HEK293 (cell line): ENCODE data around the gene CERKL.

ENCODE experiments used
- CTCF ChIA-PET: fragments of 350-600 bp; formaldehyde crosslinking; extraction: SDS; loops from one replicate; lab custom pipeline; 2021; ENCODE audit warnings: antibody characterized with exemption; lab: Yijun Ruan, JAX
- POLR2A ChIA-PET: fragments of 300-600 bp; formaldehyde crosslinking; extraction: SDS; loops from one replicate; lab custom pipeline; 2020; ENCODE audit warnings: antibody characterized with exemption, inconsistent platforms; lab: Yijun Ruan, JAX
- H3K27ac ChIP-seq: fragments of 200-500 bp; sonication (Bioruptor generic); 2 replicates; pipeline ENCODE4 v1.5.1; 2014; ENCODE audit warnings: low read depth, low read length, control low read depth, inconsistent platforms; ENCODE audit errors: extremely low read depth
- H3K36me3 ChIP-seq, 2 experiments: fragments of 200-500 bp in 1 of 2; sonication (Bioruptor generic) in 1 of 2; 1 replicate in 1 of 2; 2 replicates in 1 of 2; pipeline ENCODE4 v1.5.1; 2014 to 2017; ENCODE audit warnings: inconsistent platforms in 2 of 2, low read length in 2 of 2; ENCODE audit not compliant: control insufficient read depth in 2 of 2, insufficient read depth in 1 of 2
- H3K4me1 ChIP-seq: fragments of 200-500 bp; sonication (Bioruptor generic); 2 replicates; pipeline ENCODE4 v1.5.1; 2014; ENCODE audit warnings: mild to moderate bottlenecking, low read length, inconsistent platforms; ENCODE audit not compliant: control insufficient read depth, insufficient read depth
- H3K4me3 ChIP-seq: 2 replicates; pipeline ENCODE4 v1.5.1; 2011; ENCODE audit warnings: low read depth, mild to moderate bottlenecking, control low read depth, low read length, moderate library complexity
- H3K9me3 ChIP-seq: fragments of 200-500 bp; sonication (Bioruptor generic); 2 replicates; pipeline ENCODE4 v1.5.1; 2014; ENCODE audit warnings: low read depth, low read length, inconsistent platforms; ENCODE audit not compliant: control insufficient read depth, insufficient read depth
- EGR2 ChIP-seq: fragments of 450-650 bp; formaldehyde crosslinking; IDR thresholded peaks from 2 replicates; pipeline ENCODE4 v1.5.1; 2016; ENCODE audit warnings: low read depth, missing biosample characterization, missing genetic modification characterization
- GLI2 ChIP-seq: fragments of 450-650 bp; formaldehyde crosslinking; IDR thresholded peaks from 2 replicates; pipeline ENCODE4; 2017; ENCODE audit warnings: missing biosample characterization, missing genetic modification characterization, low read depth, borderline replicate concordance
- GLI4 ChIP-seq: fragments of 450-650 bp; formaldehyde crosslinking; IDR thresholded peaks from 2 replicates; pipeline ENCODE4 v1.5.1; 2016; ENCODE audit warnings: missing biosample characterization, missing genetic modification characterization
- HIC1 ChIP-seq: fragments of 450-650 bp; formaldehyde crosslinking; IDR thresholded peaks from 2 replicates; pipeline ENCODE4 v1.5.1; 2016; ENCODE audit warnings: missing biosample characterization, missing genetic modification characterization
- KLF16 ChIP-seq: fragments of 450-650 bp; formaldehyde crosslinking; IDR thresholded peaks from 2 replicates; pipeline ENCODE4 v1.5.1; 2017; ENCODE audit warnings: missing biosample characterization, missing genetic modification characterization
- MZF1 ChIP-seq: fragments of 450-650 bp; formaldehyde crosslinking; IDR thresholded peaks from 2 replicates; pipeline ENCODE4 v1.5.1; 2017; ENCODE audit warnings: missing biosample characterization, missing genetic modification characterization, borderline replicate concordance
- OVOL3 ChIP-seq: fragments of 450-650 bp; formaldehyde crosslinking; IDR thresholded peaks from 2 replicates; pipeline ENCODE4 v1.5.1; 2016; ENCODE audit warnings: missing biosample characterization, missing genetic modification characterization
- PBX3 ChIP-seq: sonication (generic); formaldehyde crosslinking; IDR thresholded peaks from 2 replicates; pipeline ENCODE4 v1.8.1; 2022; ENCODE audit warnings: mild to moderate bottlenecking, moderate library complexity, missing genetic modification reagents
- YY2 ChIP-seq: fragments of 450-650 bp; formaldehyde crosslinking; IDR thresholded peaks from 2 replicates; pipeline ENCODE4 v1.5.1; 2016; ENCODE audit warnings: missing biosample characterization, missing genetic modification characterization
- ZBTB10 ChIP-seq: fragments of 450-650 bp; formaldehyde crosslinking; IDR thresholded peaks from 2 replicates; pipeline ENCODE4 v1.5.1; 2016; ENCODE audit warnings: missing biosample characterization, missing genetic modification characterization
- ZBTB17 ChIP-seq: fragments of 450-650 bp; formaldehyde crosslinking; IDR thresholded peaks from 2 replicates; pipeline ENCODE4 v1.5.1; 2016; ENCODE audit warnings: missing biosample characterization, missing genetic modification characterization
- ZEB2 ChIP-seq: fragments of 450-650 bp; formaldehyde crosslinking; IDR thresholded peaks from 2 replicates; pipeline ENCODE4 v1.5.1; 2016; ENCODE audit warnings: missing biosample characterization, missing genetic modification characterization
- ZIC2 ChIP-seq: fragments of 450-650 bp; formaldehyde crosslinking; IDR thresholded peaks from 2 replicates; pipeline ENCODE4 v1.5.1; 2016; ENCODE audit warnings: missing biosample characterization, missing genetic modification characterization
- ZNF133 ChIP-seq: fragments of 450-650 bp; formaldehyde crosslinking; IDR thresholded peaks from 2 replicates; pipeline ENCODE4 v1.5.1; 2016; ENCODE audit warnings: missing biosample characterization, missing genetic modification characterization
- ZNF184 ChIP-seq: fragments of 450-650 bp; IDR thresholded peaks from 2 replicates; pipeline ENCODE4 v1.5.1; 2018; ENCODE audit warnings: missing biosample characterization, mild to moderate bottlenecking, missing genetic modification characterization
- ZNF311 ChIP-seq: fragments of 450-650 bp; formaldehyde crosslinking; IDR thresholded peaks from 2 replicates; pipeline ENCODE4 v1.5.1; 2017; ENCODE audit warnings: missing biosample characterization, missing genetic modification characterization, borderline replicate concordance
- ZNF530 ChIP-seq: fragments of 450-650 bp; formaldehyde crosslinking; IDR thresholded peaks from 2 replicates; pipeline ENCODE4 v1.5.1; 2016; ENCODE audit warnings: low read depth, missing biosample characterization, missing genetic modification characterization
- ZNF544 ChIP-seq: fragments of 450-650 bp; formaldehyde crosslinking; IDR thresholded peaks from 2 replicates; pipeline ENCODE4 v1.5.0; 2017; ENCODE audit warnings: missing biosample characterization, missing genetic modification characterization
- ZNF549 ChIP-seq: fragments of 450-650 bp; IDR thresholded peaks from 2 replicates; pipeline ENCODE4 v1.5.1; 2018; ENCODE audit warnings: missing biosample characterization, missing genetic modification characterization, mild to moderate bottlenecking, inconsistent platforms, moderate library complexity
- ZNF555 ChIP-seq: fragments of 450-650 bp; formaldehyde crosslinking; conservative IDR thresholded peaks from 2 replicates; pipeline ENCODE4 v1.5.1; 2017; ENCODE audit warnings: missing biosample characterization, mild to moderate bottlenecking, missing genetic modification characterization, inconsistent platforms
- ZNF558 ChIP-seq: fragments of 450-650 bp; formaldehyde crosslinking; IDR thresholded peaks from 2 replicates; pipeline ENCODE4 v1.5.1; 2016; ENCODE audit warnings: missing biosample characterization, missing genetic modification characterization
- ZNF560 ChIP-seq: fragments of 450-650 bp; formaldehyde crosslinking; IDR thresholded peaks from 2 replicates; pipeline ENCODE4 v1.5.1; 2017; ENCODE audit warnings: missing biosample characterization, missing genetic modification characterization, borderline replicate concordance
- ZNF580 ChIP-seq: fragments of 450-650 bp; formaldehyde crosslinking; IDR thresholded peaks from 2 replicates; pipeline ENCODE4 v1.5.1; 2016; ENCODE audit warnings: missing biosample characterization, missing genetic modification characterization
- ZNF585B ChIP-seq: fragments of 450-650 bp; formaldehyde crosslinking; IDR thresholded peaks from 2 replicates; pipeline ENCODE4 v1.5.1; 2016; ENCODE audit warnings: missing biosample characterization, missing genetic modification characterization
- ZNF624 ChIP-seq: fragments of 450-650 bp; formaldehyde crosslinking; IDR thresholded peaks from 2 replicates; pipeline ENCODE4 v1.5.1; 2017; ENCODE audit warnings: missing biosample characterization, missing genetic modification characterization
- ZNF626 ChIP-seq: fragments of 450-650 bp; sonication (Bioruptor Pico); formaldehyde crosslinking; IDR thresholded peaks from 2 replicates; pipeline ENCODE4 v1.5.1; 2018; ENCODE audit warnings: missing biosample characterization, missing genetic modification characterization, inconsistent platforms
- ZNF76 ChIP-seq: fragments of 450-650 bp; formaldehyde crosslinking; IDR thresholded peaks from 2 replicates; pipeline ENCODE4; 2016; ENCODE audit warnings: low read depth, missing biosample characterization, missing genetic modification characterization, borderline replicate concordance
- ZNF791 ChIP-seq: fragments of 450-650 bp; formaldehyde crosslinking; IDR thresholded peaks from 2 replicates; pipeline ENCODE4 v1.5.1; 2016; ENCODE audit warnings: missing biosample characterization, missing genetic modification characterization

CERKL gene

GRCh38 chr2:181570059-181570458 lies 86.8 kb downstream of the CERKL start (continued):
- no peak for TF ChIP-seq ZNF558 (tag by site-specific recombination)
- TF ChIP-seq EGR2 (tag by site-specific recombination): no peak
- no peak for TF ChIP-seq ZNF133 (tag by site-specific recombination)
- TF ChIP-seq ZNF76: no peak
- no peak for TF ChIP-seq ZNF624 (tag by site-specific recombination)
- no peak for TF ChIP-seq ZNF626 (tag by site-specific recombination)
- TF ChIP-seq ZNF530 (tag by site-specific recombination): no peak
- TF ChIP-seq ZNF311: no peak
- no peak for TF ChIP-seq ZNF791 (tag by site-specific recombination)
- no peak for TF ChIP-seq PBX3
- no peak for TF ChIP-seq ZNF585B (tag by site-specific recombination)
- TF ChIP-seq OVOL3 (tag by site-specific recombination): no peak
- no peak for TF ChIP-seq YY2 (tag by site-specific recombination)

- Histone ChIP-seq H3K4me1 (no peaks in the 10 kb centered on the region), H3K36me3 (no peaks in the 10 kb centered on the region), H3K27ac (no peak overlapping the region), H3K4me3 (no peak overlapping the region)
- POLR2A ChIA-PET: no interaction called here
- TF ChIP-seq KLF16 (tag by site-specific recombination) (no peak), ZNF560 (tag by site-specific recombination) (no peak), HIC1 (no peak), ZNF580 (tag by site-specific recombination) (no peak), MZF1 (tag by site-specific recombination) (no peak), ZBTB17 (no peak), ZIC2 (tag by site-specific recombination) (no peak)
- TF ChIP-seq, all 188 proteins: peak for 0
- H3K9me3 ChIP-seq: no peaks in the 10 kb centered on the region
- CTCF ChIA-PET: interaction anchor here (0.6 to 1.1 kb wide), 3 partner anchors 149 to 463 kb away, joined by 3 to 4 read pairs (median 4); no protein-coding TSS in a partner anchor
Measured at GRCh38 chr2:181566334-181567032, 90.4 kb downstream of the CERKL start.

GRCh38 chr2:181563101-181563692 lies 93.7 kb downstream of the CERKL start:
- Histone ChIP-seq H3K4me3 (no peak overlapping the region), H3K36me3 (no peaks in the 10 kb centered on the region), H3K27ac (no peak overlapping the region), H3K4me1 (no peaks in the 10 kb centered on the region), H3K9me3 (no peaks in the 10 kb centered on the region)
- POLR2A ChIA-PET: no interaction called here
- CTCF ChIA-PET: no interaction called here
- TF ChIP-seq ZEB2 (no peak), YY2 (tag by site-specific recombination) (no peak), GLI4 (no peak), ZBTB10 (tag by site-specific recombination) (no peak), ZNF184 (tag by site-specific recombination) (no peak), GLI2 (tag by site-specific recombination) (no peak), ZNF544 (tag by site-specific recombination) (no peak), ZNF549 (tag by site-specific recombination) (no peak), ZNF555 (tag by site-specific recombination) (no peak)
